SU-DHL-6 (cell line): ENCODE data around the gene TCEA3.
A peak's percentile ranks its signal among the peaks of the same experiment; 100 is the strongest.

Source experiments
- H2AFZ ChIP-seq: fragments of 200-600 bp; sonication (generic); 2 replicates; pipeline ENCODE4 v1.6.1; 2014; ENCODE audit warnings: low read depth, mild to moderate bottlenecking, moderate library complexity, mixed read lengths, antibody characterized with exemption, low read length; ENCODE audit not compliant: severe bottlenecking
- H3F3A ChIP-seq: fragments of 200-600 bp; shearing (Covaris generic); 2 replicates; pipeline ENCODE4 v1.6.0; 2016; ENCODE audit warnings: antibody characterized with exemption, mild to moderate bottlenecking; ENCODE audit not compliant: insufficient read depth
- H3K27ac ChIP-seq: fragments of 200-600 bp; sonication (generic); 2 replicates; pipeline ENCODE4 v1.5.1; 2016; ENCODE audit warnings: low read depth, mild to moderate bottlenecking, low read length, moderate library complexity, mixed read lengths
- H3K27me3 ChIP-seq: fragments of 200-600 bp; sonication (generic), shearing (Covaris generic); 2 replicates; pipeline ENCODE4 v1.6.0; 2014; ENCODE audit warnings: mild to moderate bottlenecking, low read length
- H3K36me3 ChIP-seq: fragments of 200-600 bp; sonication (generic); 2 replicates; pipeline ENCODE4 v1.6.1; 2014; ENCODE audit warnings: mild to moderate bottlenecking, low read length, mixed read lengths
- H3K4me2 ChIP-seq: fragments of 300-600, 200-600 bp; shearing (Covaris generic), sonication (generic); 2 replicates; pipeline ENCODE4 v1.6.0; 2014; ENCODE audit warnings: low read length, low read depth, mild to moderate bottlenecking; ENCODE audit not compliant: poor library complexity, severe bottlenecking
- H3K4me3 ChIP-seq: fragments of 200-600 bp; sonication (generic); 2 replicates; pipeline ENCODE4 v1.5.1; 2014; ENCODE audit warnings: antibody characterized with exemption, low read length, mild to moderate bottlenecking, mixed read lengths; ENCODE audit not compliant: insufficient read depth, poor library complexity, severe bottlenecking
- H3K79me2 ChIP-seq: fragments of 200-600 bp; sonication (generic); 2 replicates; pipeline ENCODE4 v1.6.1; 2014; ENCODE audit warnings: mild to moderate bottlenecking, low read length, moderate library complexity; ENCODE audit not compliant: insufficient read depth
- H3K9ac ChIP-seq: fragments of 200-600 bp; sonication (generic); 2 replicates; pipeline ENCODE4 v1.7.0; 2014; ENCODE audit warnings: mild to moderate bottlenecking, low read length
- H3K9me2 ChIP-seq: fragments of 200-600 bp; sonication (generic); replicated peaks from 2 replicates; pipeline ENCODE4 v1.6.1; 2014; ENCODE audit warnings: low read length; ENCODE audit not compliant: insufficient read depth
- H3K9me3 ChIP-seq: fragments of 200-600 bp; sonication (generic); 2 replicates; pipeline ENCODE4 v1.6.1; 2014; ENCODE audit warnings: low read length, mixed read lengths; ENCODE audit not compliant: insufficient read depth
- H4K20me1 ChIP-seq: fragments of 200-600 bp; sonication (generic); 2 replicates; pipeline ENCODE4 v1.6.1; 2014; ENCODE audit warnings: low read depth, mild to moderate bottlenecking, antibody characterized with exemption, low read length, moderate library complexity, mixed read lengths
- CTCF ChIP-seq: fragments of 200-600 bp; sonication (generic); IDR thresholded peaks from one replicate; pipeline ENCODE4 v1.5.1; 2017; ENCODE audit warnings: antibody characterized with exemption, mild to moderate bottlenecking, low read length, moderate library complexity; ENCODE audit not compliant: insufficient read depth, poor library complexity, severe bottlenecking
- EZH2phosphoT487 ChIP-seq: fragments of 200-600 bp; sonication (generic), shearing (Covaris generic); conservative IDR thresholded peaks from 2 replicates; pipeline ENCODE4 v1.6.1; 2018; ENCODE audit warnings: mild to moderate bottlenecking, antibody characterized with exemption, low read length, moderate library complexity, mixed read lengths

Gene TCEA3

GRCh38 chr1:23341931-23342692, 82.4 kb downstream of the TCEA3 start:
- Histone ChIP-seq H3K27me3 (no peaks in the 10 kb centered on the region), H3K27ac (no peak overlapping the region), H3K4me2 (peak overlapping the region; percentile 79), H3F3A (peaks cover 6% of the 10 kb centered on the region; the same call in 1 of the 2 replicates), H3K9me2 (no peaks in the 10 kb centered on the region), H3K9me3 (no peaks in the 10 kb centered on the region), H3K9ac (peak overlapping the region; percentile 91), H3K79me2 (peaks cover 70% of the 10 kb centered on the region), H2AFZ (no peak overlapping the region), H3K4me3 (peak overlapping the region; percentile 98), H3K36me3 (peaks cover 32% of the 10 kb centered on the region), H4K20me1 (peaks cover 61% of the 10 kb centered on the region)
- TF ChIP-seq EZH2phosphoT487 (no peak), CTCF (no peak)

GRCh38 chr1:23339632-23340031, 84.9 kb downstream of the TCEA3 start:
- peaks cover 85% of the 10 kb centered on the region for H3K79me2 ChIP-seq
- H3K4me2 ChIP-seq = peak overlapping the region; percentile 79
- TF ChIP-seq EZH2phosphoT487 = no peak
- TF ChIP-seq CTCF = no peak
- no peak overlapping the region for H2AFZ ChIP-seq
- H3K9me3 ChIP-seq = no peaks in the 10 kb centered on the region
- peaks cover 44% of the 10 kb centered on the region for H3K36me3 ChIP-seq
- H3K27me3 ChIP-seq = no peaks in the 10 kb centered on the region
- H3K4me3 ChIP-seq = peak overlapping the region; percentile 98
- peak overlapping the region; percentile 91; the same call in 1 of the 2 replicates for H3K9ac ChIP-seq
- no peaks in the 10 kb centered on the region for H3K9me2 ChIP-seq
- H3K27ac ChIP-seq = no peak overlapping the region
- H3F3A ChIP-seq = peaks cover 6% of the 10 kb centered on the region; the same call in 1 of the 2 replicates
- peaks cover 72% of the 10 kb centered on the region for H4K20me1 ChIP-seq

GRCh38 chr1:23337869-23338268, 86.7 kb downstream of the TCEA3 start:
- TF ChIP-seq EZH2phosphoT487 (no peak), CTCF (no peak)
- Histone ChIP-seq H3K9me3 (no peaks in the 10 kb centered on the region), H3K4me2 (no peak overlapping the region), H3K79me2 (peaks cover 88% of the 10 kb centered on the region), H2AFZ (no peak overlapping the region), H3K9ac (no peak overlapping the region), H3K4me3 (no peak overlapping the region), H3F3A (peaks cover 6% of the 10 kb centered on the region; the same call in 1 of the 2 replicates), H4K20me1 (peaks cover 72% of the 10 kb centered on the region), H3K27me3 (no peaks in the 10 kb centered on the region), H3K36me3 (peaks cover 47% of the 10 kb centered on the region), H3K9me2 (no peaks in the 10 kb centered on the region), H3K27ac (no peak overlapping the region)
